Endothelial cell of umbilical vein (primary cell): Measurements from ENCODE around the gene TMEM120B. TPM values are rescaled to one million over a fixed set of nuclear protein-coding genes. Genes with fewer than 3 reads are reported as not detected.

Experiments used
- BruUV-seq: library from RNA; stranded (reverse); fragments of 400-500 nt; replicated peaks from 2 replicates; lab custom pipeline; 2021; lab: Mats Ljungman, UMichigan
- CTCF ChIA-PET: fragments of 300-600, 350-600 bp; sonication (Branson Sonifier 250); formaldehyde crosslinking; loops from one replicate; lab custom pipeline; 2021; ENCODE audit warnings: antibody characterized with exemption, inconsistent platforms; lab: Charles Lee
- POLR2A ChIA-PET: fragments of 300-600, 350-600 bp; sonication (Branson Sonifier 250); formaldehyde crosslinking; loops from one replicate; lab custom pipeline; 2021; ENCODE audit warnings: antibody characterized with exemption, inconsistent platforms; lab: Charles Lee
- DNase-seq: peaks from one replicate; pipeline ENCODE4 v3.0.0-alpha.2; 2011; ENCODE audit warnings: low read depth, low spot score
- FAIRE-seq: peaks from 2 replicates; lab custom pipeline; 2011; peaks lifted over from hg19 to GRCh38; lab: Jason Lieb, UNC
- H2AFZ ChIP-seq: 2 replicates; pipeline ENCODE4 v1.6.0; 2012; ENCODE audit warnings: low read depth, low read length, control low read depth, inconsistent platforms
- H3K27ac ChIP-seq: 2 replicates; pipeline ENCODE4 v1.5.1; 2011; ENCODE audit warnings: low read depth, mild to moderate bottlenecking, control low read depth, low read length, moderate library complexity; ENCODE audit not compliant: insufficient read depth
- H3K27me3 ChIP-seq, 2 experiments: 2 replicates each; pipeline versions ENCODE4 v1.6.0 to v1.6.1; 2011; ENCODE audit warnings: low read length in 2 of 2, mixed read lengths in 1 of 2; ENCODE audit not compliant: control insufficient read depth in 2 of 2, insufficient read depth in 2 of 2
- H3K36me3 ChIP-seq, 2 experiments: 2 replicates in 1 of 2; 3 replicates in 1 of 2; pipeline ENCODE4 v1.5.1; 2011; ENCODE audit warnings: low read length in 2 of 2, mild to moderate bottlenecking in 1 of 2, moderate library complexity in 1 of 2; ENCODE audit not compliant: control insufficient read depth in 2 of 2, insufficient read depth in 2 of 2; ENCODE audit errors: extremely low read depth in 1 of 2
- H3K4me1 ChIP-seq: 3 replicates; pipeline ENCODE4 v1.5.1; 2011; ENCODE audit warnings: mild to moderate bottlenecking, low read length; ENCODE audit not compliant: control insufficient read depth, insufficient read depth; ENCODE audit errors: extremely low read depth
- H3K4me2 ChIP-seq: 2 replicates; pipeline ENCODE4 v1.6.1; 2011; ENCODE audit warnings: low read length, control low read depth, mixed read lengths; ENCODE audit not compliant: insufficient read depth
- H3K4me3 ChIP-seq, 3 experiments: fragments of 200-600 bp in 1 of 3; sonication (generic), shearing (Covaris generic) in 1 of 3; replicated peaks in 1 of 3; 2 replicates each; pipeline ENCODE4 v1.5.1; 2011 to 2016; ENCODE audit warnings: control low read depth in 3 of 3, low read length in 3 of 3, mild to moderate bottlenecking in 2 of 3, inconsistent platforms in 1 of 3, low read depth in 1 of 3, moderate library complexity in 1 of 3; ENCODE audit not compliant: insufficient read depth in 1 of 3
- H3K79me2 ChIP-seq: 2 replicates; pipeline ENCODE4 v1.6.0; 2012; ENCODE audit warnings: low read length, inconsistent platforms; ENCODE audit not compliant: control insufficient read depth, insufficient read depth
- H3K9ac ChIP-seq: replicated peaks from 2 replicates; pipeline ENCODE3; 2011; ENCODE audit warnings: low read length, control low read depth; ENCODE audit not compliant: insufficient read depth; ENCODE audit errors: extremely low read depth
- H3K9me1 ChIP-seq: replicated peaks from 3 replicates; pipeline ENCODE4 v1.6.0; 2011; ENCODE audit warnings: mild to moderate bottlenecking, low read length; ENCODE audit not compliant: control insufficient read depth, insufficient read depth; ENCODE audit errors: extremely low read depth
- H3K9me3 ChIP-seq: replicated peaks from 2 replicates; pipeline ENCODE4 v1.5.1; 2012; ENCODE audit warnings: low read length, inconsistent platforms; ENCODE audit not compliant: control insufficient read depth, insufficient read depth
- H4K20me1 ChIP-seq: replicated peaks from 2 replicates; pipeline ENCODE3; 2011; ENCODE audit warnings: mild to moderate bottlenecking, low read length; ENCODE audit not compliant: control insufficient read depth, insufficient read depth; ENCODE audit errors: extremely low read depth
- CTCF ChIP-seq, 2 donors: IDR thresholded peaks; 1 replicate in 1 of 2; 2 replicates in 1 of 2; pipeline ENCODE4 v1.5.1; 2011; ENCODE audit warnings: low read length in 2 of 2, mild to moderate bottlenecking in 2 of 2, moderate library complexity in 2 of 2, control low read depth in 1 of 2, inconsistent platforms in 1 of 2, low read depth in 1 of 2; ENCODE audit not compliant: insufficient read depth in 1 of 2; ENCODE audit errors: extremely low read depth in 1 of 2
- EZH2 ChIP-seq: IDR thresholded peaks from 2 replicates; pipeline ENCODE4 v1.6.1; 2012; ENCODE audit warnings: borderline replicate concordance, low read depth, mild to moderate bottlenecking, moderate library complexity, low read length, inconsistent platforms; ENCODE audit not compliant: severe bottlenecking
- GATA2 ChIP-seq: IDR thresholded peaks from 2 replicates; pipeline ENCODE4 v1.7.0; 2011; ENCODE audit warnings: low read depth, mild to moderate bottlenecking, moderate library complexity, mixed read lengths, low read length; ENCODE audit not compliant: insufficient read length, insufficient read depth
- JUN ChIP-seq: IDR thresholded peaks from 2 replicates; pipeline ENCODE4 v1.6.1; 2011; ENCODE audit warnings: borderline replicate concordance, low read depth; ENCODE audit not compliant: insufficient read length, insufficient read depth
- POLR2A ChIP-seq: IDR thresholded peaks from 2 replicates; pipeline ENCODE4 v1.6.1; 2012; ENCODE audit warnings: low read depth, mild to moderate bottlenecking, control low read depth, low read length
- POLR2AphosphoS5 ChIP-seq: IDR thresholded peaks from 2 replicates; pipeline ENCODE4 v1.6.1; 2012; ENCODE audit warnings: low read depth, mild to moderate bottlenecking, control low read depth, low read length, moderate library complexity; ENCODE audit not compliant: insufficient read depth
- dilution Hi-C: fragments of 300-500 bp; cut with MboI; formaldehyde crosslinking; loops from one replicate; pipeline ENCODE4 v1.15.0; 2019; ENCODE audit warnings: low sequenced_read_pairs; ENCODE audit not compliant: extremely low pct_ligation_motif_present
- intact Hi-C: fragments of 100-400 bp; cut with micrococcal nuclease; formaldehyde crosslinking; loops from one replicate; pipeline ENCODE4 v1.10.0; 2022
- polyA plus RNA-seq, 4 experiments: library from polyadenylated mRNA; depleted of rRNA in 3 of 4; stranded (reverse) in 3 of 4; unstranded in 1 of 4; fragments of >200 nt; gene quantifications; 2 replicates each; pipeline versions ENCODE4 v1.2.1 to v1.2.3, GENCODE V29; 2011 to 2012; ENCODE audit warnings: missing spikeins in 1 of 4
- total RNA-seq: library from RNA; stranded (reverse); gene quantifications from 2 replicates; pipeline ENCODE4 v1.2.3, GENCODE V29; 2021

TMEM120B gene
- total and polyA plus RNA-seq, 2 donors (not counting 3 experiments of a cell fraction or from before 2014, with no cell fraction given): 10.4 to 12.8 TPM

- Histone ChIP-seq H4K20me1 (no peaks in the 10 kb centered on the region), H3K79me2 (no peaks in the 10 kb centered on the region), H3K36me3 (no peaks in the 10 kb centered on the region), H3K9me1 (no peaks in the 10 kb centered on the region), H2AFZ (no peak overlapping the region), H3K4me1 (peaks cover 8% of the 10 kb centered on the region), H3K4me2 (no peak overlapping the region), H3K9me3 (no peaks in the 10 kb centered on the region), H3K27ac (no peak overlapping the region), H3K9ac (no peak overlapping the region), H3K27me3 (no peaks in the 10 kb centered on the region), H3K4me3 (no peak overlapping the region)
- intact Hi-C loops (no loop called here), dilution Hi-C loops (no loop called here)
- TF ChIP-seq JUN (no peak), POLR2AphosphoS5 (no peak), GATA2 (no peak), EZH2 (no peak), POLR2A (no peak), CTCF (IDR thresholded peaks at IDR 0.05; ENCODE audit: extremely low read depth in 1 of 2, insufficient read depth in 1 of 2, low read depth in 1 of 2, low read length in 2 of 2) (no peak)
- no TSS peak for BruUV-seq
- DNase-seq (no peak), FAIRE-seq (no peak)
- ChIA-PET POLR2A (no interaction called here), CTCF (interaction anchor here (1.1 kb wide), 1 partner anchor 51 kb away, joined by 3 read pairs; no protein-coding TSS in a partner anchor)
Observed at GRCh38 chr12:121738340-121738858, 25.8 kb downstream of the TMEM120B start.
